ENCODE data around the gene CHCHD6. TPM values are rescaled to one million over a fixed set of nuclear protein-coding genes. Genes with fewer than 3 reads are reported as not detected.

Gene CHCHD6
- total and polyA plus RNA-seq, 12 donors, result 5.2 to 27.0 (median 10.2) TPM

DNA sequence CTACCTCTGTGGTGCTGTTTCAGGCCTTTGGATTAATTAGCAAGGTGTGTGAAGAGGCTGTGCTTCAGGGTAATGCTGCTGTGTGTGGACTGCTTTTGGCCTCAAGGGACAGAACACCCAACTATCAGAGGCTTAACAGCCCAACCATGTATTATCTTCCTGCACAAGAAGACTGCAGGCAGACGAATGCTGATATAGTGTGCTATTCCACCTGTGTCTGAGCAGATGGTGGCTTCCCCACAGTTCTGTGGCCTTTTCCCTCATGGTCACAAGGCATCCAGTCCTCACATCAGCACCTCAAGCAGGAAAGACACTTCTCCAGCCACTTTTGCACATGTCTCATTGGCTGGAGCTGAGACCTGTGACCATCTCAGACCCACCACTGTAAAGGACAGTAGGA lies 76.6 kb downstream of the CHCHD6 start:
- Histone ChIP-seq H3K4me3 (no peak overlapping the region), H3K27ac (no peak overlapping the region), H3K9me3 (no peaks in the 10 kb centered on the region), H3K27me3 (no peaks in the 10 kb centered on the region), H3K36me3 (no peaks in the 10 kb centered on the region), H3K4me1 (peaks cover 0 to 11% (median 6%) of the 10 kb centered on the region in 9 donors)
- TF ChIP-seq, protein P1, sequence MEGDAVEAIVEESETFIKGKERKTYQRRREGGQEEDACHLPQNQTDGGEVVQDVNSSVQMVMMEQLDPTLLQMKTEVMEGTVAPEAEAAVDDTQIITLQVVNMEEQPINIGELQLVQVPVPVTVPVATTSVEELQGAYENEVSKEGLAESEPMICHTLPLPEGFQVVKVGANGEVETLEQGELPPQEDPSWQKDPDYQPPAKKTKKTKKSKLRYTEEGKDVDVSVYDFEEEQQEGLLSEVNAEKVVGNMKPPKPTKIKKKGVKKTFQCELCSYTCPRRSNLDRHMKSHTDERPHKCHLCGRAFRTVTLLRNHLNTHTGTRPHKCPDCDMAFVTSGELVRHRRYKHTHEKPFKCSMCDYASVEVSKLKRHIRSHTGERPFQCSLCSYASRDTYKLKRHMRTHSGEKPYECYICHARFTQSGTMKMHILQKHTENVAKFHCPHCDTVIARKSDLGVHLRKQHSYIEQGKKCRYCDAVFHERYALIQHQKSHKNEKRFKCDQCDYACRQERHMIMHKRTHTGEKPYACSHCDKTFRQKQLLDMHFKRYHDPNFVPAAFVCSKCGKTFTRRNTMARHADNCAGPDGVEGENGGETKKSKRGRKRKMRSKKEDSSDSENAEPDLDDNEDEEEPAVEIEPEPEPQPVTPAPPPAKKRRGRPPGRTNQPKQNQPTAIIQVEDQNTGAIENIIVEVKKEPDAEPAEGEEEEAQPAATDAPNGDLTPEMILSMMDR (IDR thresholded peaks at IDR 0.05), result no peak
- intact Hi-C loops (cut with DNase I), result no loop called here
- 65 to 77% methylated on average over 1 of the region's 1 CpG for WGBS, 2 donors
- no peak for ATAC-seq
- DNase-seq, result no peak

DNA sequence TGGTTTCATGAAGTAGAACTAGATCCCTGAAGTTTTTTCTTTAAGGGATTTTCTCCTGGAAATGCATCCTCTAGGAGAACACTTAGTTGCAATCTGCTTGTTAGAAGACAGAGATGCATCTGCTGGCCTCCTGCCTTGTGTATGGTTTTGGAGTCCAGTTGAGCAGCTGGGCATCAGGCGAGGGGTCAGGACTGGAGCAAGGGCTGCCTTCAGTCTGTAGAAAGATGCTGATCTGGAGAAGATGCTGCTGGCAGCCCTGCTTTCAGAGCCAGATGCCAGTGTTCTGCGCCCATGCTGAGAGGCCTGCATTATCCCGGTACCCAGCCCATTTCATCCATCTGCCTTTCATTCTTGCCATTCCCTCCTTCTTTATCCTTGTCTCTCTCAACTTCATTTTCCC lies 77.4 kb downstream of the CHCHD6 start:
- Histone ChIP-seq H3K4me3 (no peak overlapping the region), H3K27ac (peak overlapping the region in 1 of 10 donors; percentile 4), H3K9me3 (no peaks in the 10 kb centered on the region), H3K27me3 (no peaks in the 10 kb centered on the region), H3K36me3 (no peaks in the 10 kb centered on the region), H3K4me1 (peaks cover 0 to 11% (median 6%) of the 10 kb centered on the region in 9 donors)
- DNase-seq (no peak), ATAC-seq (no peak)
- 86 to 90% methylated on average over 3 of the region's 3 CpGs for WGBS, 2 donors
- TF ChIP-seq, protein P1 (IDR thresholded peaks at IDR 0.05), result no peak
- intact Hi-C loops (cut with DNase I), result no loop called here

DNA sequence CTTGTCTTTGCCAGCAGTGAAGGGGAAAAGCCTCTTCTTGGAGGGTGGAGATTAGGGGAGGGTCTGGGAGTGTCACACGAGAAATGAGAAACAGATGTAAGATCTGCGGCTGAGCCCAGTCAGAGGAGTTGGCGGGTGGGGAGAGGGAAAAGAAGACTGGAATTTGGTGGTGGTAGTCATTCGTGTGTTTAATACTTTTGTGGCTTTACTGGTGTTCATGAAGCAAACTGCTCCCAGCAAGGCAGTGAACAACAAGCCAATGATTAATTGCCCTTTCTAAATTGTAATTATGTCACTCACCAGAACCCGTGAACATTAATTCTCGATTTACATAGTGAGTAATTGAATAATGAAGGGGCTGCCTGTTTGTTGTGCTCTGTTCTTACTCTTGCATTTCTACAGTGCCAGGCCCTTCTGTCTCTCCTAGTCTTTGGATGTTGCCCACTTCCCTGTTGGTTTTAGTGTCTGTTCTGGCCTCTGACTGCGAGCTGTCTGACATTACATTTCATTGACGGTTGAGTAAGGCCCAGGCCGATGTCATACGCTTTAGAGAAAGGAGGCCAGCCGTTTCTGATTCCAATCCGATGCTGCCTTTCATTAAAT lies 78.0 kb downstream of the CHCHD6 start:
- TF ChIP-seq, protein P1 (IDR thresholded peaks at IDR 0.05), result no peak
- H3K36me3 ChIP-seq, result no peaks in the 10 kb centered on the region
- intact Hi-C loops (cut with DNase I), result no loop called here
- H3K27ac ChIP-seq, result peak overlapping the region in 3 of 10 donors; percentile 15 to 56 (median 32)
- H3K27me3 ChIP-seq, result no peaks in the 10 kb centered on the region
- no peaks in the 10 kb centered on the region for H3K9me3 ChIP-seq
- peak in 1 of 2 donors; percentile 18 for DNase-seq
- H3K4me1 ChIP-seq, result peaks cover 0 to 11% (median 6%) of the 10 kb centered on the region in 9 donors
- H3K4me3 ChIP-seq, result no peak overlapping the region
- peak in 7 of 8 donors; percentile 59 to 81 (median 73) for ATAC-seq
- WGBS, 2 donors, result 83 to 85% methylated on average over 12 of the region's 12 CpGs

GRCh38 chr3:126782536-126782935 lies 78.5 kb downstream of the CHCHD6 start:
- Histone ChIP-seq H3K36me3 (no peaks in the 10 kb centered on the region), H3K4me1 (peaks cover 0 to 11% (median 6%) of the 10 kb centered on the region in 9 donors), H3K4me3 (no peak overlapping the region), H3K27me3 (no peaks in the 10 kb centered on the region), H3K27ac (peak overlapping the region in 3 of 10 donors; percentile 15 to 56 (median 32)), H3K9me3 (no peaks in the 10 kb centered on the region)
- DNase-seq, result no peak
- ATAC-seq, result peak in 2 of 8 donors; percentile 44 to 79
- TF ChIP-seq, protein P1 (IDR thresholded peaks at IDR 0.05), result no peak
- intact Hi-C loops (cut with DNase I), result no loop called here
- 56 to 62% methylated on average over 3 of the region's 3 CpGs for WGBS, 2 donors

All from heart right ventricle (tissue), 16 donors.